ENCODE measurements around the gene QRICH2.

Gene QRICH2

GRCh38 chr17:76252040-76252954, 55.8 kb downstream of the QRICH2 start:
- H3K4me3 ChIP-seq (ENCODE audit: control insufficient read depth, low read depth, low read length), result no peak overlapping the region
- peak; percentile 100 for DNase-seq (ENCODE audit: low read depth)
- TF ChIP-seq, protein P1, sequence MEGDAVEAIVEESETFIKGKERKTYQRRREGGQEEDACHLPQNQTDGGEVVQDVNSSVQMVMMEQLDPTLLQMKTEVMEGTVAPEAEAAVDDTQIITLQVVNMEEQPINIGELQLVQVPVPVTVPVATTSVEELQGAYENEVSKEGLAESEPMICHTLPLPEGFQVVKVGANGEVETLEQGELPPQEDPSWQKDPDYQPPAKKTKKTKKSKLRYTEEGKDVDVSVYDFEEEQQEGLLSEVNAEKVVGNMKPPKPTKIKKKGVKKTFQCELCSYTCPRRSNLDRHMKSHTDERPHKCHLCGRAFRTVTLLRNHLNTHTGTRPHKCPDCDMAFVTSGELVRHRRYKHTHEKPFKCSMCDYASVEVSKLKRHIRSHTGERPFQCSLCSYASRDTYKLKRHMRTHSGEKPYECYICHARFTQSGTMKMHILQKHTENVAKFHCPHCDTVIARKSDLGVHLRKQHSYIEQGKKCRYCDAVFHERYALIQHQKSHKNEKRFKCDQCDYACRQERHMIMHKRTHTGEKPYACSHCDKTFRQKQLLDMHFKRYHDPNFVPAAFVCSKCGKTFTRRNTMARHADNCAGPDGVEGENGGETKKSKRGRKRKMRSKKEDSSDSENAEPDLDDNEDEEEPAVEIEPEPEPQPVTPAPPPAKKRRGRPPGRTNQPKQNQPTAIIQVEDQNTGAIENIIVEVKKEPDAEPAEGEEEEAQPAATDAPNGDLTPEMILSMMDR (conservative IDR thresholded peaks at IDR 0.05; ENCODE audit: control insufficient read depth, insufficient read depth, low read depth, low read length), result no peak

DNA sequence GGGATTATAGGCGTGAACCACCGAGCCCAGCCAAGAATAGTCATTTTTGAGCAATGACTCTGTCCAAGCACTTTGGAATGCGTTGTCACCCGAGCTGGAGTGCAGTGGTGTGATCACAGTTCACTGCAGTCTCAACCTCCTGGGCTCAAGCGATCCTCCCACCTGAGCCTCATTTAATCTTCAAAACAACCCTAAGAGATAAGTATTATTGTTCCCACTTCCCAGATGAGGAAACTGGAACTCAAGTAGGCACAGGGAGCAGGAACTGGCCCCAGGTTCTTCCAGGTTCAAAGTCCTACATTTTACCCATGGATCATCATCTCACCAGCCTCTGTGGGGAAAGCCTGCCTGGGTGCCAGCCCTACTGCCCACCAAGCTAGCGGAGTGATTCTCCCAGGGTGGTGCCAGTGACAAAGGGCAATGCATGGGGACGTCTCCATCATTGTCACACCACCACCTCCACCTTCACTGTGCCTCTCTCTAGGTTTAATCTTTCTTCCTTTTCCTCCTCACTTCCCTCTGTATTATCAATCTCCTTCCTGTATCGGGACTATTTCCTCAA, 56.5 kb downstream of the QRICH2 start:
- no peak overlapping the region for H3K4me3 ChIP-seq (ENCODE audit: control insufficient read depth, low read depth, low read length)
- TF ChIP-seq, protein P1 (conservative IDR thresholded peaks at IDR 0.05; ENCODE audit: control insufficient read depth, insufficient read depth, low read depth, low read length), result no peak
- DNase-seq (ENCODE audit: low read depth), result peak; percentile 53

DNA sequence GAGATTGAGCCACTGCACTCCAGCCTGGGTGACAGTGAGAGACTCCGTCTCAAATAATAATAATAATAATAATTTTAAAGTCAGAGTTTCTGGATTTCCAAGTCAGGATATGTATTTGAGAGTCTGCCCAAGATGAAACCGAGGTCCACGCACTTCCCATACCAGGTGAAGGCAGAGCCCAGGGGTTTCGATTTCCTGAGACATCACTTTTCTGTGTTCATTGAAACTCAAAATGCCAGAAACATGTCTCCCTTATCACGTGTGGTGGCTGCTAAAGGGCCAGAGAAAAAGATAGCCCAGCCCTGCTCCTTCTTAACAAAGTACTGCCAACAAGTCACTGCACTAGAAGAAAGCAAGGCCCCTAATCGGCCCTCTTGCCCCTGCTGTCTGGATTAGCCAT, 57.9 kb downstream of the QRICH2 start:
- TF ChIP-seq, protein P1 (conservative IDR thresholded peaks at IDR 0.05; ENCODE audit: control insufficient read depth, insufficient read depth, low read depth, low read length), result no peak
- DNase-seq (ENCODE audit: low read depth), result no peak
- no peak overlapping the region for H3K4me3 ChIP-seq (ENCODE audit: control insufficient read depth, low read depth, low read length)

DNA sequence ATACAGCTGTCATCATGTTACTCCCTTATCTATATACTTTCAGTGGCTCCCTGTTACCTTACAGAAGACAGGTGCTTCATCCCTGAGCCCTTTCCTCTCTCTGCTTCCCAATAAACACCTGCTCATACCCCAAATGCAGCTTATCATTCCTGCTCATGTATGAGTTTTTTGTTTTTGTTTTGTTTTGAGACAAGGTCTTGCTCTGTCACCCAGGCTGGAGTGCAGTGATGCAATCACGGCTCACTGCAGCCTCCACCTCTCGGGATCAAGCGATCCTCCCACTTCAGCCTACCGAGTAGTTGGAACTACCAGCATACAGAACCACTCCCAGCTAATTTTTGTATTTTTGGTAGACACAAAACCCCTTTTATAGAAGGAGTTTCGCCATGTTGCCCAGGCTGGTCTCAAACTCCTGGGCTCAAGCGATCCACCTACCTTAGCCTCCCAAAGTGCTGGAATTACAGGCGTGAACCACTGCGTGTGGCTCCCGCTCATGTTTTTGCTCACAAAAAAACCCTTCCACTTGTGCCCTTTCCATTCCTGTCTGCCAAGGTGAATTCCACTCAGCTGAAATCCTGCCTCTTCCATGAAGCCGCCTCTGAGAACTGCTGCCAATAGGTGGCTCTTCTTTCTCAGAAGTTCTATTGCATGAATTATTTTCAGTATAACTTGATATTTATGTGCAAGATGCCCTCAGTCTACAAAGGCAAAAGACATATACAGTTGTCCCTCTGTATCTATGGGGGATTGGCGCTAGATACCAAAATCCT, 59.9 kb downstream of the QRICH2 start:
- TF ChIP-seq, protein P1 (conservative IDR thresholded peaks at IDR 0.05; ENCODE audit: control insufficient read depth, insufficient read depth, low read depth, low read length), result peak; percentile 13
- H3K4me3 ChIP-seq (ENCODE audit: control insufficient read depth, low read depth, low read length), result no peak overlapping the region
- DNase-seq (ENCODE audit: low read depth), result no peak

GRCh38 chr17:76247304-76247703, 60.8 kb downstream of the QRICH2 start:
- no peak for DNase-seq (ENCODE audit: low read depth)
- no peak overlapping the region for H3K4me3 ChIP-seq (ENCODE audit: control insufficient read depth, low read depth, low read length)
- TF ChIP-seq, protein P1 (conservative IDR thresholded peaks at IDR 0.05; ENCODE audit: control insufficient read depth, insufficient read depth, low read depth, low read length), result no peak

Data from fibroblast of mammary gland (primary cell).